ENCODE results near the gene BBOF1. TPM values are rescaled to one million over a fixed set of nuclear protein-coding genes. Genes with fewer than 3 reads are reported as not detected.
"Not testable (repeated sequence)": the region's sequence is repeated elsewhere in the genome, so short reads cannot be mapped to it uniquely, and the experiment has no call there.

Gene BBOF1
- total RNA-seq, 8 experiments from 2014 or later = 4.0 to 38.2 (median 9.8) TPM

DNA sequence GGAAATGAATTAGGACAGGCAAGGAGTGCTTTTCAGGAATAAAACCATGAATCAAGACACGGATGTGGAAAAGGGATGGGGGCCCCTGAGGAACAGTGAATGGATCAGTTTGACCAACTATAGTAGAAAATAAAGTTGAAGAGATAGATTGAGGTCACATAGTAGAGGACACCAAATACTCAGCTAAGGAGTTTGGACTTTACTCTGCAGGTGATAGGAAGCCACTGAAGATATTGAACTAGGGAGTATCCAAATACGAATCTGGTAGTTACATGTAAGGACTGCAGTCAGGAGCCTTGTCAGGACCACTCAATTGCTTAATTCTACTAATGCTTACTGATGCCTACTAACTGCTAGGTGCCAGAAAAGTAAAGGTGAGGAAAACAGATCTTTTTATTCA, 20.4 kb upstream of the BBOF1 start:
- no peak overlapping the region for H3K27ac ChIP-seq
- H3K4me3 ChIP-seq = no peak overlapping the region
- 50 to 100% (median 83%) methylated on average over 1 to 2 of the region's 2 CpGs; no CpG with 5 or more reads in 1 of the 10 experiments for WGBS, 10 experiments
- in situ Hi-C loops (cut with MboI; ENCODE audit: low pct_unique_long_range_greater_than_20kb in 2 of 9, low sequenced_read_pairs in 9 of 9, unreplicated experiment in 9 of 9) = no loop called here
- ATAC-seq (replicated peaks in 6 of 8) = no peak
- H3K4me1 ChIP-seq (replicated peaks in 1 of 2) = peaks cover 0 to 7% of the 10 kb centered on the region in 2 donors

- in situ Hi-C loops (cut with MboI; ENCODE audit: low pct_unique_long_range_greater_than_20kb in 2 of 9, low sequenced_read_pairs in 9 of 9, unreplicated experiment in 9 of 9); ATAC-seq (replicated peaks in 6 of 8): not testable (repeated sequence)
- 89 to 100% (median 100%) methylated on average over 1 to 3 of the region's 3 CpGs; no CpG with 5 or more reads in 3 of the 10 experiments for WGBS, 10 experiments
Observed at GRCh38 chr14:74005664-74006063, 13.5 kb upstream of the BBOF1 start.

DNA sequence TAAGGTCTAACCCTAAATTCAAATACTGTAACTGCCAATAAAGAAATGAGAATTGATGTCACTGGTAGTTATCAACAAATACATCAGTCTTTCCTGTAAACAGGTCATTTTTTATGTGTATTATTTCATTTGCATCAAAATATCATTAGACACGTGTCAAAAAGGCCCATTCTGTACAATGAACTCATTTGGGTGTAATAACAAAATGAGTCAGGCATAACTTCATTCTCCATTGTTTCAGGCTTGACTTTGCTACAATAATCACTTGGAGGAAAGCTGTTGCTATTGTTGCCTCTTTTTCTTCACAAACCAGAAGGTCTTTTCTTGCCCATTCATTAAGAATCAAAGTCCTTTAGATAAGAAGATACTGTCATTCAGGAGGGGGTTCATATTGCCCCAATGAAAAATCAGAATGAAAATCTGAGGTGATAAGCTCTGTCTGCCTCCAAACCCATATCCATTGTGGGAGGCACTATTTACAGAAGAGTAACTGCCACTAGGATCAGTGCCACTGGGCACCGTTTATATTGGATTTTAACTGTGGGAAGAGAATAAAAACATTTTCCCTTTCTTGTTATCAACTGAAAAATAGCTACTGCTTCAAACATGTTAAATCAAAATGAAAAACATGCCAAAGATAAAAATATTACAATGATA, 10.2 kb upstream of the BBOF1 start:
- Histone ChIP-seq H3K4me3 (no peak overlapping the region), H3K27ac (no peak overlapping the region), H3K4me1 (replicated peaks in 1 of 2) (no peaks in the 10 kb centered on the region)
- ATAC-seq (replicated peaks in 6 of 8) = no peak
- in situ Hi-C loops (cut with MboI; ENCODE audit: low pct_unique_long_range_greater_than_20kb in 2 of 9, low sequenced_read_pairs in 9 of 9, unreplicated experiment in 9 of 9) = no loop called here
- 53 to 100% (median 75%) methylated on average over 1 to 2 of the region's 2 CpGs for WGBS, 10 experiments

More at GRCh38 chr14:74005664-74006063, 13.5 kb upstream of the BBOF1 start:
- not testable (repeated sequence) for H3K4me1 ChIP-seq (replicated peaks in 1 of 2); H3K4me3 ChIP-seq; H3K27ac ChIP-seq

- 80 to 100% (median 100%) methylated on average over 1 of the region's 1 CpG; no CpG with 5 or more reads in 1 of the 10 experiments for WGBS, 10 experiments
Observed at GRCh38 chr14:74014299-74014698, 4.8 kb upstream of the BBOF1 start.

DNA sequence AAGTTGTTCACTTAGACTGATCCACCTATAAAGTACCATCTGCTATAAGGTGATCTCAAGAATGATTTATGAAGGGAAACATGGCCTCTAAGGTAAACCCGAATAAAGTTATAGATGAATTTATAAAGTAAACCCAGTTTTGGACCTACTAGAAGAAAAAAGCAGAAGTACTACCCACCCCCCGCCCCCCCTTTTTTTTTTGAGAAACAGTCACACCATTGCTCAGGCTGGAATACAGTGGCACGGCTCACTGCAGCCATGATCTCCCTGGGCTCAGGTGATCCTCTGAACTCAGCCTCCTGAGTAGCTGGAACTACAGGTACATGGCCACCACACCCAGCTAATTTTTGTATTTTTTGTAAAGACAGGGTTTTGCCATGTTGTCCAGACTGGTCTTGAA, 4.0 kb upstream of the BBOF1 start:
- Histone ChIP-seq H3K4me1 (replicated peaks in 1 of 2) (no peaks in the 10 kb centered on the region), H3K27ac (no peak overlapping the region), H3K4me3 (no peak overlapping the region)
- in situ Hi-C loops (cut with MboI; ENCODE audit: low pct_unique_long_range_greater_than_20kb in 2 of 9, low sequenced_read_pairs in 9 of 9, unreplicated experiment in 9 of 9) = no loop called here
- no peak for ATAC-seq (replicated peaks in 6 of 8)
- 14 to 100% (median 78%) methylated on average over 1 to 3 of the region's 3 CpGs; no CpG with 5 or more reads in 1 of the 10 experiments for WGBS, 10 experiments

More at GRCh38 chr14:74014299-74014698, 4.8 kb upstream of the BBOF1 start:
- Histone ChIP-seq H3K4me1 (replicated peaks in 1 of 2) (no peaks in the 10 kb centered on the region), H3K27ac (no peak overlapping the region), H3K4me3 (no peak overlapping the region)
- in situ Hi-C loops (cut with MboI; ENCODE audit: low pct_unique_long_range_greater_than_20kb in 2 of 9, low sequenced_read_pairs in 9 of 9, unreplicated experiment in 9 of 9) = no loop called here
- no peak for ATAC-seq (replicated peaks in 6 of 8)

DNA sequence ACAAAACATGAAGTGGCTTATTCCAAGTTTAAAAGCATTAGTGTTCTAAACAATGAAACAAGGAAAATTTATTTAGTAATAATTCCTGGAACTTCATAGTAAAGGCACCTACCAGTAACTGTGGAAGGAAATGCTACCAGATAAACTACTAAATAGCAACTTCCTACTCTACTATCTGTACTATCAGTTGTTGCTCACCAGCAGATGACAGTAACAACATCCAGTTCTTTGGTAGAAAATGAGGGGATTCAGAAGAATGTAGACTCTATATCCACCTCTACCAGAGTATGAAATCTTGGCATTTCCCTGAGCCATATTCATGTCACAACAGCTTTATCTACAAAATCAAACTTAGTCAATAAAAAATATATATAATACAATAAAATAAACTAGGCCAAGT, 3.2 kb upstream of the BBOF1 start:
- Histone ChIP-seq H3K4me3 (no peak overlapping the region), H3K27ac (no peak overlapping the region), H3K4me1 (replicated peaks in 1 of 2) (no peaks in the 10 kb centered on the region)
- ATAC-seq (replicated peaks in 6 of 8) = no peak
- in situ Hi-C loops (cut with MboI; ENCODE audit: low pct_unique_long_range_greater_than_20kb in 2 of 9, low sequenced_read_pairs in 9 of 9, unreplicated experiment in 9 of 9) = no loop called here

DNA sequence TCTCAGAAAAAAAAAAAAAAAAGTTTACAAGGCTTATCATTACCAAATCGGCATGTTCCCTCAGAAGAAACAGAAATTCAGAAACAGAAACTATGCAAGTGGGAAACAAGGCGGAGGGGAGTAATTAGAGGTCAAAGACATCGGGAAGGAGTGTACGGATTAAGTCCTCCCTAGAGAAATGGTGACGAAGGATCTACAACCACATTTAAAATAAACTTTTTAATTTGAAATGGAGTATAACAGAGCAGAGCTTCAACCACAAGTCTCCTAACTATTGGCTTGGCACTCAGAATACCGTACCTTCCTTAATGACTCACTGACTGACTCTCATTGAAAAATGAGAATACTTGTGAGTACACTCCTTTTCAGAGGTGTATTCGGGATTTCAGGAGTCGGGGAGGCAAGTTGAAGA, 969 bp upstream of the BBOF1 start:
- Histone ChIP-seq H3K4me1 (replicated peaks in 1 of 2) (no peaks in the 10 kb centered on the region), H3K4me3 (peak overlapping the region; percentile 51 to 80 (median 75)), H3K27ac (peak overlapping the region in 1 of 2 donors; percentile 78)
- WGBS, 10 experiments = 0 to 80% (median 40%) methylated on average over 1 to 8 of the region's 8 CpGs; no CpG with 5 or more reads in 1 of the 10 experiments
- in situ Hi-C loops (cut with MboI; ENCODE audit: low pct_unique_long_range_greater_than_20kb in 2 of 9, low sequenced_read_pairs in 9 of 9, unreplicated experiment in 9 of 9) = no loop called here
- peak in 3 of 8 experiments; percentile 6 to 21 (median 19) for ATAC-seq (replicated peaks in 6 of 8)

DNA sequence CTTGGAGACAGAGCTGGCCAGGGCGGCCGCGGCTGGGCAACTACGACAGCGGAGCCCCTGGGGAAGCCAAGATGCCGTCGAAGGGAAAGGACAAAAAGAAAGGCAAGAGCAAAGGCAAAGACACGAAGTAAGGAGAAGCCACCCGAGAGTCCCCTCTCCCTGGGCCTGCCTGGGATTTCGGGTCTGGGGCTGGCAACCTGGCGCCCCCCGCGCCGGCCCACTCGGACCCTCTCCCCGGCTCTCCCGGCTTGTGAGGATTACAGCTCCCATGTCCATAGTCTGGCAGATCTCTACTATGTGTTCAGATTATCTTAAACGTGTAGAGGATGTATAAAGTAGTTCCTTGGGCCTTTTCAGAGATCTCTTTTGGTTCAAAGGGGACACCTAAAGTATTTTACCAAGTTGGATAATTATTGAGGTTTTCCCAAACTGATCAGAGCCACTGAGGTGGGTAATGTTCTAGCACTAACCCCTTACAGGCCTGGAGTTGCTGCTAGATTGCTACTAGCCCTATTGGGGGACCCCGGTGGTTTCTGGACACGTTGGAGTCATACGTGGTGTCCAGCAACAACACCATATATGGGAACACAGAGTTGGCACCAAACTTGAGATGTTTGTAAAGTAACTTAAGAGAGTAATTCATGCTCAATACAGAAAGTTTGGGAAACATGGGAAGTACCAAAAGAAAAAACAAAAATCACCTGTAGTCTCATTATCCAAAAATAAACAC, 424 bp downstream of the BBOF1 start:
- H3K27ac ChIP-seq = peak overlapping the region; percentile 18 to 61
- no peaks in the 10 kb centered on the region for H3K4me1 ChIP-seq (replicated peaks in 1 of 2)
- in situ Hi-C loops (cut with MboI; ENCODE audit: low pct_unique_long_range_greater_than_20kb in 2 of 9, low sequenced_read_pairs in 9 of 9, unreplicated experiment in 9 of 9) = no loop called here
- peak overlapping the region; percentile 51 to 80 (median 75) for H3K4me3 ChIP-seq
- ATAC-seq (replicated peaks in 6 of 8) = peak; percentile 3 to 64 (median 47)
- 0 to 32% (median 8%) methylated on average over 2 to 9 of the region's 21 CpGs for WGBS, 10 experiments

DNA sequence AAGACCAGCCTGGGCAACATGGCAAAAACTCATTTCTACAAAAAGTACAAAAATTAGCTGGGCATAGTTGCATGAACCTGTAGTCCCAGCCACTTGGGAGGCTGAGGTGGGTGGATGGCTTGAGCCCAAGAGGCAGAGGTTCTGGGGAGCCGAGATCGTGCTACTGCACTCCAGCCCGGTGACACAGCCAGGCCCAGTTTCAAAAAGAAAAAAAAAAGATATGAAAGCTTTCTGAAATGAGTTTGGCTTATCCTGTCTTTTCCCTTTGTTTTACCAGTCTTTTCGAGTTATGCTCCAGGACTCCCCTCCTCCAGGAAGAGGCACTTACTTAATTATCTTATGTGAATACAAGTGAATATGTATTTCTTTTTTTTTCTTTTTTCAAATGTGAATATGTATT, 3.2 kb downstream of the BBOF1 start:
- in situ Hi-C loops (cut with MboI; ENCODE audit: low pct_unique_long_range_greater_than_20kb in 2 of 9, low sequenced_read_pairs in 9 of 9, unreplicated experiment in 9 of 9) = no loop called here
- WGBS, 10 experiments = 25 to 100% (median 94%) methylated on average over 1 to 4 of the region's 4 CpGs
- no peaks in the 10 kb centered on the region for H3K4me1 ChIP-seq (replicated peaks in 1 of 2)
- no peak overlapping the region for H3K4me3 ChIP-seq
- no peak overlapping the region for H3K27ac ChIP-seq
- ATAC-seq (replicated peaks in 6 of 8) = no peak

GRCh38 chr14:74029136-74029535, 10.0 kb downstream of the BBOF1 start:
- 80 to 100% (median 83%) methylated on average over 1 to 3 of the region's 3 CpGs; no CpG with 5 or more reads in 5 of the 10 experiments for WGBS, 10 experiments
- H3K4me1 ChIP-seq (replicated peaks in 1 of 2) = no peaks in the 10 kb centered on the region
- no peak for ATAC-seq (replicated peaks in 6 of 8)
- no peak overlapping the region for H3K27ac ChIP-seq
- in situ Hi-C loops (cut with MboI; ENCODE audit: low pct_unique_long_range_greater_than_20kb in 2 of 9, low sequenced_read_pairs in 9 of 9, unreplicated experiment in 9 of 9) = no loop called here
- H3K4me3 ChIP-seq = no peak overlapping the region

DNA sequence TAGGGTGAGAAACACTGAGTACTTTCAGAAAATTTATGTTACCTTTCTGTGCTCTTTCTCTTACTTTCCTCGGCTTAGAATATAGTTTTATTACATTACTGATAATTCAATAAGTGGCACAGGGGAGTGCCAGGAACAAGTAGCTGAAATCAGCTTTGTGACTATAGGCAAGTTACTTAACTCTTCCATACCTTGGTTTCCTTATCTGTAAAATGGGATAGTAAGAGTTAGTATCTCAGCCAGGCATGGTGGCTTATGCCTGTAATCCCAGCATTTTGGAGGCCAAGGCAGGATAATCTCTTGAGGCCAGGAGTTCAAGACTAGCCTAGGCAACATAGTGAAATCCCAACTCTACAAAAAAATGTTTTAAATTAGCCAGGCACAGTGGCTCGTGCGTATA, 15.4 kb downstream of the BBOF1 start:
- no peak for ATAC-seq (replicated peaks in 6 of 8)
- no peak overlapping the region for H3K4me3 ChIP-seq
- no peaks in the 10 kb centered on the region for H3K4me1 ChIP-seq (replicated peaks in 1 of 2)
- in situ Hi-C loops (cut with MboI; ENCODE audit: low pct_unique_long_range_greater_than_20kb in 2 of 9, low sequenced_read_pairs in 9 of 9, unreplicated experiment in 9 of 9) = no loop called here
- 44 to 100% (median 89%) methylated on average over 2 to 3 of the region's 3 CpGs; no CpG with 5 or more reads in 1 of the 10 experiments for WGBS, 10 experiments
- no peak overlapping the region for H3K27ac ChIP-seq

- H3K27ac ChIP-seq = no peak overlapping the region
- no peak overlapping the region for H3K4me3 ChIP-seq
- H3K4me1 ChIP-seq (replicated peaks in 1 of 2) = no peaks in the 10 kb centered on the region
- in situ Hi-C loops (cut with MboI; ENCODE audit: low pct_unique_long_range_greater_than_20kb in 2 of 9, low sequenced_read_pairs in 9 of 9, unreplicated experiment in 9 of 9) = no loop called here
- 90 to 100% (median 97%) methylated on average over 1 to 3 of the region's 4 CpGs; no CpG with 5 or more reads in 6 of the 10 experiments for WGBS, 10 experiments
- ATAC-seq (replicated peaks in 6 of 8) = no peak
Observed at GRCh38 chr14:74035556-74035955, 16.4 kb downstream of the BBOF1 start.

GRCh38 chr14:74038020-74038859, 19.1 kb downstream of the BBOF1 start:
- Histone ChIP-seq H3K27ac (no peak overlapping the region), H3K4me1 (replicated peaks in 1 of 2) (no peaks in the 10 kb centered on the region), H3K4me3 (no peak overlapping the region)
- peak in 3 of 8 experiments; percentile 55 to 72 (median 72) for ATAC-seq (replicated peaks in 6 of 8)
- WGBS, 10 experiments = 29 to 88% (median 58%) methylated on average over 2 to 3 of the region's 3 CpGs; no CpG with 5 or more reads in 1 of the 10 experiments
- in situ Hi-C loops (cut with MboI; ENCODE audit: low pct_unique_long_range_greater_than_20kb in 2 of 9, low sequenced_read_pairs in 9 of 9, unreplicated experiment in 9 of 9) = no loop called here
